Globus pallidus (tissue), 1 donor: ENCODE results near the gene MTA1.

Experiments used
- DNase-seq: peaks from one replicate; pipeline ENCODE4 v3.0.0-alpha.2; 2015; ENCODE audit warnings: low spot score

The MTA1 gene

DNA sequence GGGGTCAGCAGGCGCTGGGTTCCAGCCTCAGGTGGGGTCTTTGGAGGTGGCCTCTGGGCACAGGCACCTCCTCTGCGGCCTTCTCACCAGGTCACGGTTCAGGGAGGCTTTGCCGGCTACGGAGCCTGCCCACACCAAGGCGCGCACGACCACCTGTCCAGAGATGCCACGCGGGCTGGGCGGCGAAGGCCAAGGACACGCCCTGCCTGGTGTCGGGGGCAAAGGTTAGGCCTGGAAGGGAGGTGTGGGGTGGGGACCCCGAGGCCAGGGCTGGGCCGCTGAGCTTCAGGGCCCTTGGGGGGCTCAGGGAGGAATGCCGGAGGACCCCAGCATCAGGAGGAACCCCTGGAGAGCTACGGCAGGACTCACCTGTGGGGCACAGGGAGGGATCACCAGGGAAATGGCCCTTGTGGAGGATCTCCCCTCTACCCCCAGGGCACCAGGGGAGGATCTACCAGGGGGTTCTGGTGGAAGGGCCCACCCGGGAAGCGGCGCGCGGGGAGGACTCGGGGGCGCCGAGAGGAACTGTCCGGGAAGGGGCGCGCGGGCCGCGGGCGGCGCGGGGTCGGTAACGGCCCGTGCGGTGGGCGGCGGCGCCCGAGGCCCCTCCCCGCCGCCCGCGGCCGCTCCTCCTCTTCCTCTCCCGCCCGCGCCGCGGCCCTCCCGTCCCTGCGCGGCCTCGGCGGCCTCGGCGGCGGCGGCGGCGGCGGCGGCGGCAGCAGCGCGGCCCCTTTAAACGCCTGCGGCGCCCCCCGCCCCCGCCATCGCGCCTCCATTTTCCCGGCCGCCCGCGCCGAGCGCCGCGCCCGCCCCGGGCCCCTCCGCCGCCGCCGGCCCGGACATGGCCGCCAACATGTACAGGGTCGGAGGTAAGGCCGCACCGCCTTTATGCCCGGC, at the start of gene MTA1:
TSS of gene MTA1 (plus strand) at position 633 of the 897 bp plus-strand sequence. CDS start at position 842, 209 bp downstream.
- DNase-seq, result no peak

DNA sequence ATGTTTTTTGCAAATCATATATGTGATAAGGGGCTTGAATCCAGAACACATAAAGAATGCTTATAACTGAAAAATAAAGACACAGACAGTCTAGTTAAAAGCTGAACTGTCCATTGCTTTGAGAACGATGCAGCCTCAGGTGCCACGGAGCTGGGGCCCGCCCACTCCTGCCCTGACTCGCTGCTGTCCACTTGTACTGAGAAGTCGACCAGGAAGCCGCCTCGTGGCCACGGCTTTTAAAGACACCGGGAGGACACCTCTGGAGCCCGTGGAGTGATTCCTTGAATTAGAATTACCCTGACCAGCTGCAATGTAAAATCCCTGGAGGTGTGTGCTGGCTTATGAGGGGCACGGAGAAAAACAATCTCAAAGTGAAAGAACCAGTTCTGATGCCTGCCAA, 45.2 kb upstream of the MTA1 start:
- DNase-seq, result no peak

DNA sequence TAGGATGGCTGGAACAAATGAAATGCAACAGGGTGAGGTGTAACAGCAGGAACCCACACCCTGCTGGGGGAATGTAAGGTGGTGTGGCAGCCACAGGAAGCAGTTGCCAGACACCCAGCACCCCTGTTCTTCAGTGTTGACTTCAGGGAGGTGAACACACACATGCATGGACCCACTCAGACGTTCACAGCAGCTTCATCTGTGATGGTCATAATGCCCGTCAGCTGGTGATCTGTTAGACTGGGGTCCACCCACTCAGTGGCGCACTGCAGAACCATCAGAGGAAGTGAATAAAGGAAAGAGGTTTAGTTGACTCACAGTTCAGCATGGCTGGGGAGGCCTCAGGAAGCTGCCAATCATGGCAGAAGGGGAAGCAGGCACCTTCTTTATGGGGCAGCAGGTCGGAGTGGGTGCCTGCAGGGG, 44.0 kb upstream of the MTA1 start:
- no peak for DNase-seq

DNA sequence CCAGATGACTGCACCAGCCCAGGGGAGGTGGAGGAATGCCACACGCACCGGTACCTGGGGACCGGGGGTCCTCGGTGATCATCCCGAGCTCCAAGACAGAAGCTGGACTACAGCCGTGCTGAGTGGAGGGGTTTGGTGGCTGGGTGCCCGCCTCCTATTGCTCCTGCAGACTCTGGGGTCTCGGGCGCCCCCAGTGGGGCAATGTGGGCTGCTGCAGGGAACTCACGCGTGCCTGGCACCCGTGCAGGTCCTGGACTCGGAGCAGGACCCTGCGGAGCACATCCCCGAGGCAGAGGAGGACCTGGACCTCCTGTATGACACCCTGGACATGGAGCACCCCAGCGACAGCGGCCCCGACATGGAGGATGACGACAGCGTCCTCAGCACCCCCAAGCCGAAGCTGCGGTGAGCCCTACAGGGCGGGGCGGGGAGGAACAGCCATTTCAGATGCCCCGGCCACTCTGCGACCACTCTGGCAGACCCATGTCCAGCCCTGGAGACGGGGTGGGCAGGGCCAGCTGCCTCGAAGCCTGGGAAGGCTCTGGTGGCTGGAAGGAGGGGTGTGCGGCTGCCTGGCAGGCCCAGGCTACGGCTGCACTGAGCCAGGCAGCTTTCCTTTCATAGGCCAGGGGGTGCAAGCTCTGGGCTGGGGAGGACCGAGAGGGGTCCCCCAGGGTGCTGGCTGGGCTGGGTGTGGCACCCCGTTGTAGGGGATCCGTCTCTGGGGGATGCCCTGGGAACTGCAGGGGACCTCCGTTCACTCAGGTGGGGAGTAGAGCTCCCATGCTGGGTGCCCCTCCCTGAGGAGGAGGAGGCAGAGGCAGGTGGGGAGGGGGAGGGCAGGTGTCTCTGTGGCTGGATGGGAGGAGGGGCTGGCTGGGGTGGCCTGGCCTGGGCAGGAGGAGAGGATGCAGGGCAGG, 42.8 kb upstream of the MTA1 start:
- no peak for DNase-seq

DNA sequence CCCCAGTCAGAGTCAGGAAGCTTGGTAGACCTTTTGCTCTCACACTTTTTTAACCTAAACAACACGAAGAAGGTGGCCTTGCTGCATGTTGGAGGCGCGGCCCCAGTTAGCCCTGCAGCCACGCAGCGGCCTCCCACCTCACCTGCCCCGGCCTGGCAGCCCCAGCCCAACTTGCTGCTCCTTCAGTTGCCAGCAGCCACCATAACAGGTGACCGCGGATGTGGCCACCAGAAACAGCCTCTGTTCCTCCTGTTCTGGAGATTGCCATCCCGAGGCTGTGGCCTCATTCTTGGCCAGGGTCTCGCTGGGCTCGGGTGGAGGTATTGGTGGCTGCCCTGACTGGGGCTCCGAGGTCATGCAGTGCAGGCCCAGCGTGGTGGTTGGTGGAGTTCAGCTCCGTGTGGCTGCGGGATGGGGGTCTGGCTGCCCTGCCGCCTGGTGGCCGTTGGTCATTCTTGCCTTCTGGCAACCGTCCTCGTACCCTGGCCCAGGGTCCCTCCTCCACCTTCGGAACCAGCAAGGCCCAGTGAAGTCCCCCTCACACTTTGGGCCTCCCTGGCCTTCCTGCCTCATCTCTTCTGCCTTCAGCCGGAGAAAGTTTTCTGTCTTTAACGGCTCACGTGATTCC, 42.0 kb upstream of the MTA1 start:
- no peak for DNase-seq

DNA sequence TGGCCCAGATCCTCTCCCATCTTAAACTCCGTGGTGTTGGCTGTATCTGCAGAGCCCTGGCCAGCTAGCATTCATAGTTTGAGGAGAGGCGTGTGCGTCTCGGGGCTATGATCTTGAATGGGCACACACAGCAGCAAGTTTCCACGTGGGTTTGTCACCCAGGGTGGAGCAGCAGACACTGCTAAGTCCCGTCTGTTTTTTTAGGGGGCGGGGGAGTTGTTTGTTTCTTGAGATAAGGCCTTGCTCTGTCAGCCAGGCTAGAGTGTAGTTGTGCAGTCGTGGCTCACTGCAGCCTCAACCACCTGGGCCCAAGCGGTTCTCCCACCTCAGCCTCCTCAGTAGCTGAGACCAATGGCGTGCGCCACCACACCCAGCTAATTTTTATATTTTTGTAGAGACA, 41.4 kb upstream of the MTA1 start:
- no peak for DNase-seq

DNA sequence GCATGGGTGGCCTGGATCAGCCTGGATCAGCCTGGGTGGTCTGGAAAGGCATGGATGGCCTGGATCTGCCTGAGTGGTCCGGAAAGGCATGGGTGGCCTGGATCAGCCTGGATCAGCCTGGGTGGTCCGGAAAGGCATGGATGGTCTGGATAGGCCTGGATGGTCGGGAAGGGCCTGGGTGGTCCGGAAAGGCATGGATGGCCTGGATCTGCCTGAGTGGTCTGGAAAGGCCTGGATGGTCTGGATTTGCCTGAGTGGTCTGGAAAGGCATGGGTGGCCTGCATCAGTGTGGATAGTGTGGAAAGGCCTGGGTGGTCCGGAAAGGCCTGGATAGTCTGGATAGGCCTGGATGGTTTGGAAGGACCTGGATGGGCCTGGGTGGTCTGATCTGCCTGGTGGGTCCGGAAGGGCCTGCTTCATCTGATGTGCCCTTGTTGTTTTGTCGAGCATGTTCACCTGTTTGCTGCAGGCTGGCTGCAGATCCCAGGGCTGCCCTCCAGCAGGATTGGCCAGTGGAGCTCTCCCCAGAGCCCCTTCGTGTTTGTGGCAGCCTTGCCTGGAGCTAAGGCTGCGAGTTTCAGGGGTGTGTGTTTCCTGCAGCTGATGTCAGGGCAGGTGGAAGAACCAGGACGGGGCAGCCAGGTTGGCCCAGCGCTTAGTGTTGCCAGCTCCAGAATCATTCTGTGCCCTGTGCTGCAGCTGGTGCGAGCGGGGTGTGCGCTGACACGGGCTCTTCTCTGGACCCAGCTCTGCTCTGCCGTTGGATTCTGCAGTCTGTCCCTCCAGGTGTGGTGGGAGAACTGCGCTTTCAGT, 40.5 kb upstream of the MTA1 start:
- DNase-seq, result no peak

DNA sequence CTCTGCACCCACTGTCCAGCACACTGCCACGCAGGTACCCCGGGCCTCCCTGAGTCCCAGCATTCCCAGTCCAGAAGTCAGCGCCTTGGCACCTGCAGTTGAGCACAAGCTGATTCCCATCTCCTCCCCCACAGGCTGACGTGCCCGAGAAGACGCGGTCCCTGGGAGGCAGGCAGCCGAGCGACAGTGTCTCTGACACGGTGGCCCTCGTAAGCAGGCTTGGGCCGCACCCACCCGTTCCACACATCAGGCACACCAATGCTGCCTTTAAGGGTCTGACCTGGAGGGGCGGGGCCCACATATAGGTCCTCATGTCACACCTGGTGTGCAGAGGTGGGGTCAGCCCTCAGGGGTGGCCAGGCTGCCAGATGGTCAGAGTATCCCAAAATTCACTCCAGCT, 39.7 kb upstream of the MTA1 start:
- no peak for DNase-seq

DNA sequence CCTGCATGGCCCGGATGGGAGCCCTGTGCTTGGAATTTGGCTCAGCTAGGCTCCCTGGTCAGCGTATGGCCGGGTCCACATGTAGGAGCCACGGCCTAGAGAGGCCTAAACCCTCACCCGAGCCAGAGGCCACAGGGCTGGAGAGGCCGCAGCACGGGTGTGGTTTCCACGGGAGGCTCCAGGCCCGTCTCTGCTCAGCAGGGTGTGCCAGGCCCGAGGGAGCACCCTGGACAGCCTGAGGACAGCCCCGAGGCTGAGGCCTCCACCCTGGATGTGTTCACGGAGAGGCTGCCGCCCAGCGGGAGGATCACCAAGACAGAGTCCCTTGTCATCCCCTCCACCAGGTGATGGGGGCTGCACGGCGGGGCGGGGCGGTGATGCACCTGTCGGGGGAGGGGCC, 38.9 kb upstream of the MTA1 start:
- no peak for DNase-seq

DNA sequence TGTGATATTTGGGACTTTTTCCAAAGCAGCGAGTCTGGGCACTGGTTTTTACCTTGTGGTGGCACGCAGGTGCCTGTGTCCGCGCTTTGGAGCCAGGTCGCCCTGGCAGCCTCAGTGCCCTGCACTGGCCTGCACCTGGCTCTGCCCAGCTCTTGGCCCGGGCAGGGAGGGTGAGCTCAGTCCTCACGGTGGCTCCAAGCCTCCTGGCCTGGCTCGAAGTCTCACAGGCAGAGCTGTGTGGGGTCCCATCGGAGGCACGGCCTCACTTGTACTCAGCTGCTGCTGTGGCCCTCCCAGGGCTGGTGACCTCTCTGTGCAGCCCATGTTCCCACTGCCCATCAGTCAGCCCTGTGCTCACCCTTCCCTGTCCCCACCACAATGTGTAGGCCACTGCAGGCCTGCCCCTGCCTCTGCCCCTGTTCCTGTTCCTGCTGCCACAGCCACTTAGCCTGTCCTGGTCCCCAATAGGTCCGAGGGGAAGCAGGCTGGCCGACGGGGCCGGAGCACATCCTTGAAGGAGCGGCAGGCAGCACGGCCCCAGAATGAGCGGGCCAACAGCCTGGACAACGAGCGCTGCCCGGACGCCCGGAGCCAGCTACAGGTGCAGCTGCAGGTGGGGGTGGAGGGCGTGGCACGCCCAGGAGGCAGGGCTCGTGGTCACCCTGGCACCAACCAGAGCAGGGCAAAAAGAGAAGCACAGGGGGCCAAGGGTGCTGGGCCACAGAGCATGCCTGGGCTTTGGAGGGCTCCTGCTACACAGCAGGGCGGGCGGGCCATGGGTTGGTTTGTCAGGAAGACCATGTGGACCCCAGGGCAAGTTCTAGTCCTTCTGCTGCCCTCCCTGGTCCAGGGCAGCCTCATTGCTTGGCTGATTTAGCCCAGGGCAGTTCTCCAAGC, 37.9 kb upstream of the MTA1 start:
- no peak for DNase-seq

DNA sequence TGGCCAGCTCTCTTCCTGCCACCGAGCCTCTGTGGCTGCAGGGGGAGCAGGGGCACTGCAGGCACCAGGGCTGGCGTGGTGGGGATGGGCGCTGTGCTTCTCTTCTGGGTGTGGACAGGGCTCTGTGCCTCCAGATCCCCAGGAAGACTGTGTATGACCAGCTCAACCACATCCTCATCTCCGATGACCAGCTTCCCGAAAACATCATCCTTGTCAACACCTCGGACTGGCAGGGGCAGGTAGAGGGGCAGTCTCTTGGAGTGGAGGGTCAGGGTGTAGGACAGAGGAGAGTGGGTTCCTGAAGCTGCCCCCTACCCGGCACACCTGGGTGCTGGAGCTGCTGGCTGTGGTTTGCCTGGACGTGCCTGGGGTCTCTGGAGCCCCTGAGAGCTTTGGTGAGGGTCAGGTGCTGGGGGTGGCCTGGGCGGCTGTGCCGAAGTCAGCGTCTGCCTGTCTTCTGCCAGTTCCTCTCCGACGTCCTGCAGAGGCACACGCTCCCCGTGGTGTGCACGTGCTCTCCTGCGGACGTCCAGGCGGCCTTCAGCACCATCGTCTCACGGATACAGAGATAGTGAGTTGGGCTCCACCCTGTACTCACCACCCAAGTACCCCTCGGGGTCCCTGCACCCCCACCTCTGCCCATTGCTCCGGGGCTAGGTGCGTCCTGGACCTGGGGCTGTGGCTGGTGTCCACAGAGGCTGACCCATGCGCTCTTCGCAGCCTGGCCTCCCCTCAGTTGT, 37.1 kb upstream of the MTA1 start:
- DNase-seq, result no peak

DNA sequence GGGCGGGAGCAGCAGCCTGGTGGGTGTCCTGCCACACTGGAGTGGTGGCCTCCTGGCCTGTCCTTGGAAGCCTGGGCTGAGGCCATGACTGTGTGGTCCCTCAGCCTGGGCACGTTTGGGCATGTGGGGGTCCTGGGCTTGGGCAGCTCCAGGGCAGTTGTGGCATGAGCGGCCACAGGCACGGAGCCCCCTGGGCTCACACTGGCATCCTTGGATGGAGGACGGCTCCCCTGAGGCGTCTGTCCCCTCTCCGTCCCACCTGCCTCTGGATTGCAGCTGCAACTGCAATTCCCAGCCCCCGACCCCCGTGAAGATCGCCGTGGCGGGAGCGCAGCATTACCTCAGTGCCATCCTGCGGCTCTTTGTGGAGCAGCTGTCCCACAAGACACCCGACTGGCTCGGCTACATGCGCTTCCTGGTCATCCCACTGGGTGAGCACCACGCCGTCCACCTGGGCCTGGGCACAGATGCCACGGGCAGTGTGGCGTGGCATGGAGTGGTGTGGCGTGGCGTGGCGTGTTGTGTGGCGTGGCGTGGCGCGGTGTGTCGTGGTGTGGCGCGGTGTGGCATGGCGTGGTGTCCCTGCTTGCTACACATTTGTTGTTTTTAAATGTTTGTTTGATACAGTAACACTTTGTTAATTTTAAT, 36.4 kb upstream of the MTA1 start:
- DNase-seq, result no peak

DNA sequence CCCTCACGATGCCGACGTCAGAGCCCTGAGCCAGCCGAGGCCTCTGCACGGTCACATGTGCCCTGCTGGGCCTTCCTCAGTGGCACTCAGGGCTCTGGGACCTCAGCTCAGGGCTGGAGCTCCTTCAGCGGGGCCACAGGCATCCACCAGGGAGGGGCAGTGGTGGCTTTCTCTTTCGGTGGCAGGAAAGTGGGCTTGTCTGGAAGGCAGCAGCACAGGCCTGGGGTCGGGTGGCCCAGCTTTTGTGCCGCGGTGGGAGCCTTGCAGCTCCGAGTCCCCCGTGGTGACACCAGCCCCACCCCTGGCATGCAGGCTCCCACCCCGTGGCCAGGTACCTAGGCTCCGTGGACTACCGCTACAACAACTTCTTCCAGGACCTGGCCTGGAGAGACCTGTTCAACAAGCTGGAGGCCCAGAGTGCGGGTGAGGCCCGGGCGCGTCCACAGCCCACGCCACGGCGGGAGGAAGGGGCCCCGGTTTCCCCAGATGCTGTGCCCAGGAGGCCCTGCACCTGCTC, 35.5 kb upstream of the MTA1 start:
- DNase-seq, result no peak

DNA sequence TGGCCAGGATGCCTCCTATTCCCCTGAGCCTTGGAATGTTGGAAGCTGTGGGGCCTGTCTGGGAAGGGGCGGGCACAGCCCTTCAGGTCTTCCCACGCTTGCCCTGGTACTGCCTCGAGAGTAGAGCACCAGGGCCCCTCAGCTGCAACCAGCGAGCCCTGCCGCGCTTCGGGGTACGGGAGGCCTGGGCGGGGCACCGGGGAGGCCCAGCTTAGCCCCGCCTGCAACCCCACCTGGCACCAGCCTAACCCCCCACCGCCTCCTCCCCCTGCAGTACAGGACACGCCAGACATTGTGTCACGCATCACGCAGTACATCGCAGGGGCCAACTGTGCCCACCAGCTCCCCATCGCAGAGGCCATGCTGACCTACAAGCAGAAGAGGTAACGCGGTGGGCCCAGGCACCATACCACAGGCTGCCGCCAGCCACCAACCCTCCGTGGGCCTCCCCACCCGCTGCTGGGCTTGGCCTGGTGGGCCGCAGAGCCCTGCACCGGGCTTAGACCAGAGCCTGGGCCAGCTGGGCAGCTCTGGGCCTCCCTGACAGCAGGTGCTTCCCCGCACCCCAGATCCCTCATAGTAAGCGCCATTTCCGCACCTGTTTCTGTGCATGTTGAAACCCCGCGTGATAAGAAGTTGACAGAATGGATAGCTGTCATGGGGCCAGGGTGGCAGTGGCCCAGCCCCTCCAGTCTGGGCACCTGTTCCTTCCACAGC, 34.9 kb upstream of the MTA1 start:
- DNase-seq, result no peak

DNA sequence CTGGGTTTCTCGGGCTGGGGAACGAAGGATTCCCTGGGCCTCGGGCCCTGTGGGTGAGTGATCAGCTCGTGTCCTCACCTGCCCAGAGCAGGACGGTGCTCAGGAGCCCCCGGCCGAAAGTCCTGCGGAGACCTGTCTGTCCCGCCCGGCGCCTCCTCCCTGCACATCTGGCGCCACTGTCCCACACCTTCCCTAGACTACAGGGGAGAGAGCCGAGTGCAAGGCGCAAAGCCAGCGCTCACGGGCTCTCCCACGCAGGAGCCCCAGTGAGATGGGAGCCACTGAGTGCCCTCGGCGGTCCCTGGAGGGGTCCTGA, 34.3 kb upstream of the MTA1 start:
- DNase-seq, result no peak

DNA sequence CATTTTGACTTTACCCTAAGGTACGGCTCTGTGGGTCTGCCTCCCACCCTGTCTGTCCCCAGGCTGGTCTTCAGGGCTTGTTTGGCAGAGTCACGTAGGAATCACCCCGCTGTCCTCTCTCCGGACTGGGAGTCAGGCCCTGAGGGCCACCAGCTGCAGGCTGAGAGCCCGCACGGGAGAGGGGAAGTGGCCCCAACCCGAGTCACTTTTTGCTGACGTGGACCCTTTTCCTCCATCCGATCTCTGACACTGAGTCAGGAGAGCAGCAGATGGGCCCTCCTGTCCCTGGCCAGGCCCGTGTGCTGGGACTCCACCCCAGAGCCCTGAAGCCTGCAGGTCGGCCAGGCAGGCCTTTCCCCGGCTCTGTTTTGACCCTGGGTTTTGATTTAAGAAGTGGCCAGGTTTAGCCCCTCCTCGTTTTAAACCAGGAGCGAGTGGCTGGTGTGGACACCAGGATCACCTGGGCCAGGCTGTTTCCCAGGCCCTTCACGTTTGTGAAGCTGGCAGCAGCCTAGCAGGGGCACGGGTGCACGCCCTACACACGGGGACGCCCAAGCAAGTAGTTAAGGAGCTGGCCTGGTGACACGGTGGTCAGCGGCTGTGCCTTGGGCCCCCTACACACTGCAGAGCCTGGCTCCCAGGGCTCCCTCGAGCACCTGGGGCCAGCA, 33.8 kb upstream of the MTA1 start:
- no peak for DNase-seq

DNA sequence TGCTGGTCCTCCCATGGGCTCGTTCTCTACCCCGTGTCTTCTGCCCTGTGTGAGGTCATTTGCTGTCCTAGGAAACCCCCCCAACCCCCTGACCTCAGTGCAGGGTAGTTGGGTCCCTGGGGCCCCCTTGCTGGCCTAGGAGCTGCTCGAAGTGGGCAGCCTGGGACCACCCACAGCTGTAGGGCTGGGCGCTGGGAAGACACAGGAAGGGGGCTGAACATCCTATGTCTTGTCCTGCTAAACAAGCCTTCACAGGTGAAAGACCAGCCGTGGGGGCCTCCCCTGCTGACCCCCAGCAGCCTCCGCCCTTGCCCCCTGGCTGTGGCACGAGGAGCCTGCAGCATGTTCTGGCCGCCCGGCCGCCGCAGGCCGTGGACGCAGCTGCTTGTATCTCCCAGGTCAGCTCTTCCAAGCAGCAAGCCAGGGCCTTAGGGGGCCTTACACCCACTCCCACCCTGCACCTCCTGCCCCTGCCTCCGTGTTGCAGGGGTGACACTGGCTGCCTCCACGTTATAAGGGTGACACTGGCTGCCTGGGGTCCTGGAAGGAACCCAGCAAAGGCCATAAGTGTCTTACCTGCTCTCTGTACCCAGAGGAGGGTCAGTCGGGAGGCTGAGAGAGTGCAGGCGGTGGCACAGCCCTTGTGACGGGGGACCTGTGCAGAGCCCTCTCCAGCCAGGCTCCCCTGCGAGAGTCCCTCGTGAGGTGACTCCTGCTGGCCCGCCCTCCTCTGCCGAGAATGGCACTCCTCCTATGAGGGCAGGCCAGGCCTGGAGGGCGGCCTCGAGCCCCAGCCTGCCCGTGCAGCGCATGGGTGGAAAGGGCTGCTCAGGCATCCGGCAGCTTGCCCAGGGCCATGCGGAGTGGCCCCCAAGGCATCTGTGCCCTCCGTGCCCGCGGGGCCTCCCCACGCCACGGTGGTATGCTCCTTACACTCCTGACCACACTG, 32.8 kb upstream of the MTA1 start:
- DNase-seq, result no peak
